H1 (cell line): Measurements from ENCODE around the gene FAM98C. TPM values are rescaled to one million over a fixed set of nuclear protein-coding genes. Genes with fewer than 3 reads are reported as not detected.
"Not testable (repeated sequence)": the region's sequence is repeated elsewhere in the genome, so short reads cannot be mapped to it uniquely, and the experiment has no call there.

Source experiments
- CTCF ChIA-PET: fragments of 300-600 bp; sonication (Branson Sonifier 250); formaldehyde crosslinking; loops from one replicate; lab custom pipeline; 2021; ENCODE audit not compliant: partially characterized antibody; lab: Charles Lee
- POLR2A ChIA-PET: fragments of 300-600 bp; sonication (Branson Sonifier 250); formaldehyde crosslinking; loops from one replicate; lab custom pipeline; 2021; ENCODE audit warnings: inconsistent platforms; ENCODE audit not compliant: partially characterized antibody; lab: Charles Lee
- DNase-seq, 2 experiments: peaks; one replicate each; pipeline versions ENCODE4 v3.0.0 to v3.0.0-alpha.2; 2010 to 2022; ENCODE audit warnings: low spot score in 2 of 2, low read depth in 1 of 2, mixed read lengths in 1 of 2
- FAIRE-seq: peaks from 2 replicates; lab custom pipeline; 2011; peaks lifted over from hg19 to GRCh38; lab: Jason Lieb, UNC
- H2AFZ ChIP-seq: 2 replicates; pipeline ENCODE4 v1.8.1; 2012; ENCODE audit warnings: low read length, inconsistent platforms
- H2AK5ac ChIP-seq: 2 replicates; pipeline ENCODE4 v1.6.1; 2013; ENCODE audit warnings: low read depth, low read length
- H2BK120ac ChIP-seq: replicated peaks from 2 replicates; pipeline ENCODE3; 2013; ENCODE audit warnings: low read depth, low read length, inconsistent platforms
- H2BK12ac ChIP-seq: 2 replicates; pipeline ENCODE4 v1.6.1; 2013; ENCODE audit warnings: low read depth, low read length
- H2BK15ac ChIP-seq: 2 replicates; pipeline ENCODE4 v1.6.1; 2013; ENCODE audit warnings: low read length
- H2BK20ac ChIP-seq: 2 replicates; pipeline ENCODE4 v1.6.1; 2013; ENCODE audit warnings: low read length
- H2BK5ac ChIP-seq: 2 replicates; pipeline ENCODE4 v1.6.1; 2013; ENCODE audit warnings: low read depth, low read length
- H3K14ac ChIP-seq: 2 replicates; pipeline ENCODE4 v1.6.1; 2013; ENCODE audit warnings: inconsistent platforms; ENCODE audit not compliant: insufficient read length
- H3K18ac ChIP-seq: 2 replicates; pipeline ENCODE4 v1.6.1; 2013; ENCODE audit warnings: low read length; ENCODE audit errors: extremely low read depth
- H3K23ac ChIP-seq: 2 replicates; pipeline ENCODE4 v1.6.1; 2013; ENCODE audit warnings: inconsistent platforms; ENCODE audit not compliant: insufficient read length
- H3K23me2 ChIP-seq: 2 replicates; pipeline ENCODE4 v1.6.1; 2013; ENCODE audit warnings: low read depth, low read length
- H3K27ac ChIP-seq: 2 replicates; pipeline ENCODE4 v1.6.1; 2011; ENCODE audit warnings: low read depth, low read length, inconsistent platforms
- H3K27me3 ChIP-seq, 4 experiments: replicated peaks in 1 of 4; 1 replicate in 1 of 4; 2 replicates in 3 of 4; pipeline versions ENCODE4 v1.6.1 to v1.8.1; 2011 to 2013; ENCODE audit warnings: low read length in 3 of 4, mild to moderate bottlenecking in 3 of 4, inconsistent platforms in 2 of 4, mixed read lengths in 2 of 4, moderate library complexity in 1 of 4; ENCODE audit not compliant: control insufficient read depth in 3 of 4, insufficient read depth in 3 of 4; ENCODE audit errors: extremely low read depth in 1 of 4
- H3K36me3 ChIP-seq, 4 experiments: 2 replicates each; pipeline versions ENCODE4 v1.6.1 to v1.8.1; 2011 to 2013; ENCODE audit warnings: mild to moderate bottlenecking in 4 of 4, low read length in 3 of 4, moderate library complexity in 2 of 4, control low read depth in 1 of 4, inconsistent platforms in 1 of 4; ENCODE audit not compliant: insufficient read depth in 4 of 4, control insufficient read depth in 2 of 4
- H3K4ac ChIP-seq: replicated peaks from 2 replicates; pipeline ENCODE3; 2013; ENCODE audit warnings: low read length, low read depth, mixed read lengths, inconsistent platforms; ENCODE audit not compliant: insufficient read length
- H3K4me1 ChIP-seq, 4 experiments: replicated peaks in 1 of 4; 1 replicate in 1 of 4; 2 replicates in 3 of 4; pipeline versions ENCODE4 v1.6.1 to v1.8.1; 2011 to 2013; ENCODE audit warnings: low read length in 3 of 4, inconsistent platforms in 2 of 4, mixed read lengths in 1 of 4; ENCODE audit not compliant: insufficient read depth in 4 of 4, control insufficient read depth in 3 of 4
- H3K4me2 ChIP-seq, 2 experiments: 2 replicates each; pipeline versions ENCODE4 v1.6.1 to v1.8.1; 2011 to 2013; ENCODE audit warnings: low read depth in 2 of 2, low read length in 2 of 2, control low read depth in 1 of 2, inconsistent platforms in 1 of 2, mild to moderate bottlenecking in 1 of 2; ENCODE audit not compliant: insufficient read depth in 1 of 2
- H3K4me3 ChIP-seq, 4 experiments: fragments of 200-600, 300-600 bp in 1 of 4; sonication (generic), shearing (Covaris generic), sonication (Bioruptor Twin) in 1 of 4; 2 replicates each; pipeline versions ENCODE4 v1.5.1 to v1.8.1; 2011 to 2016; ENCODE audit warnings: low read length in 4 of 4, low read depth in 3 of 4, control low read depth in 2 of 4, inconsistent platforms in 2 of 4, mild to moderate bottlenecking in 2 of 4, mixed read lengths in 1 of 4, moderate library complexity in 1 of 4; ENCODE audit not compliant: insufficient read depth in 2 of 4; ENCODE audit errors: extremely low read depth in 1 of 4
- H3K56ac ChIP-seq: replicated peaks from 2 replicates; pipeline ENCODE3; 2013; ENCODE audit warnings: low read depth, mild to moderate bottlenecking, mixed read lengths, low read length, inconsistent platforms; ENCODE audit not compliant: insufficient read length
- H3K79me1 ChIP-seq: 2 replicates; pipeline ENCODE4 v1.6.1; 2013; ENCODE audit warnings: low read depth, low read length, control low read depth
- H3K79me2 ChIP-seq, 2 experiments: 2 replicates each; pipeline versions ENCODE4 v1.6.1 to v1.8.1; 2012 to 2013; ENCODE audit warnings: low read length in 2 of 2, mild to moderate bottlenecking in 2 of 2, inconsistent platforms in 1 of 2; ENCODE audit not compliant: insufficient read depth in 2 of 2, control insufficient read depth in 1 of 2
- H3K9ac ChIP-seq, 4 experiments: replicated peaks in 1 of 4; 1 replicate in 1 of 4; 2 replicates in 3 of 4; pipeline versions ENCODE4 v1.6.1 to v1.8.1; 2011 to 2013; ENCODE audit warnings: low read depth in 3 of 4, low read length in 3 of 4, control low read depth in 2 of 4, mild to moderate bottlenecking in 2 of 4, moderate library complexity in 2 of 4, inconsistent platforms in 1 of 4; ENCODE audit errors: extremely low read depth in 1 of 4
- H3K9me3 ChIP-seq, 2 experiments: 2 replicates each; pipeline versions ENCODE4 v1.6.1 to v1.8.1; 2012 to 2013; ENCODE audit warnings: mild to moderate bottlenecking in 2 of 2, moderate library complexity in 2 of 2, control low read depth in 1 of 2, inconsistent platforms in 1 of 2, low read depth in 1 of 2, low read length in 1 of 2, mixed read lengths in 1 of 2; ENCODE audit not compliant: insufficient read depth in 2 of 2
- H4K20me1 ChIP-seq, 2 experiments: replicated peaks in 1 of 2; 2 replicates each; pipeline versions ENCODE3 to v1.8.1; 2011 to 2013; ENCODE audit warnings: inconsistent platforms in 2 of 2, low read length in 2 of 2, mild to moderate bottlenecking in 1 of 2; ENCODE audit not compliant: insufficient read depth in 2 of 2, control insufficient read depth in 1 of 2
- H4K5ac ChIP-seq: 2 replicates; pipeline ENCODE4 v1.6.1; 2013; ENCODE audit warnings: low read length, low read depth, mixed read lengths, inconsistent platforms; ENCODE audit not compliant: insufficient read length
- H4K8ac ChIP-seq: 2 replicates; pipeline ENCODE4 v1.8.0; 2013; ENCODE audit warnings: mild to moderate bottlenecking, moderate library complexity, low read length, inconsistent platforms; ENCODE audit not compliant: insufficient read depth; ENCODE audit errors: extremely low read depth
- H4K91ac ChIP-seq: replicated peaks from 2 replicates; pipeline ENCODE3; 2013; ENCODE audit warnings: low read length, mixed read lengths, inconsistent platforms; ENCODE audit not compliant: insufficient read length
- WGBS, 2 experiments: shearing (Covaris generic) in 1 of 2; methylation state at CpG; one replicate each; pipeline versions ENCODE4 v1.1.6 to v1.1.7; 2013 to 2015; ENCODE audit warnings: low lambda C conversion rate in 2 of 2, mixed read lengths in 2 of 2, inconsistent platforms in 1 of 2, low coverage in 1 of 2, missing lambda C conversion rate in 1 of 2; ENCODE audit not compliant: insufficient replicate concordance in 2 of 2, insufficient coverage in 1 of 2, insufficient read length in 1 of 2; ENCODE audit errors: extremely low coverage in 1 of 2, missing lambda C conversion rate in 1 of 2; 5-methylcytosine and 5-hydroxymethylcytosine counted together
- polyA plus RNA-seq, 7 experiments: library from polyadenylated mRNA; depleted of rRNA in 3 of 7; stranded (reverse) in 5 of 7; unstranded in 2 of 7; fragments of >200 nt in 5 of 7; fragments of 200-250 nt in 2 of 7; gene quantifications; 1 replicate in 5 of 7; 2 replicates in 1 of 7; 4 replicates in 1 of 7; pipeline versions ENCODE4 v1.2.1 to v1.2.3, GENCODE V29; 2011 to 2013; ENCODE audit warnings: missing spikeins in 2 of 7, mixed read lengths in 2 of 7
- total RNA-seq: library from RNA; stranded (reverse); fragmentation: NEBNext Ultra II Directional; extraction: Animal tissue kit (Norgen Biotek cat#: 25700); gene quantifications from 2 replicates; pipeline ENCODE4 v1.2.1, GENCODE V29; 2021

The FAM98C gene
- total and polyA plus RNA-seq, 2 of the 8 experiments (the other 6 are each of a cell fraction or from before 2014, with no cell fraction given) = 6.1 to 9.4 TPM

DNA sequence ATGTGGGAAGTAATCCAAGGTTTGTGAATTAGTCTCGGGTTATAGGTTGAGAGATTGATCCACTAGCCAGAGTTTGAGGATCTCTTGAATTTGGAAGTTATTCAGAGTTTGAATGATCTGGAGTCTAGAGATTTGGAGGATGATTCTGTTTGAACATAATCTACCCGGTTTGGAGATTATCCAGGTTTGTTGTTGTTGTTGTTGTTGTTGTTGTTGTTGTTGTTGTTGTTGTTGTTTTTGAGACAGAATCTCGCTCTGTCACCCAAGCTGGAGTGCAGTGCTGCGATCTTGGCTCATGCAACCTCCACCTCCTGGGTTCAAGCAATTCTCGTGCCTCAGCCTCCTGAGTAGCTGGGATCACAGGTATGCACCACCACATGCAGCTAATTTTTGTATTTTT lies 9.0 kb downstream of the FAM98C start:
- CTCF ChIA-PET = interaction anchor here (0.9 to 5.7 kb wide), 4 partner anchors 9 to 270 kb away, joined by 3 to 32 read pairs (median 4); partner anchors contain the start of gene FAM98C
- not testable (repeated sequence) for H3K4ac ChIP-seq
- POLR2A ChIA-PET = interaction anchor here (0.6 to 1.1 kb wide), 5 partner anchors 10 to 80 kb away, joined by 3 to 4 read pairs (median 3); partner anchors contain the start of genes GGN and SPRED3

More for the DNA sequence above, 9.0 kb downstream of the FAM98C start:
- H2BK5ac ChIP-seq, H3K4me2 ChIP-seq, H4K91ac ChIP-seq, H3K79me2 ChIP-seq, H3K9ac ChIP-seq, H3K9me3 ChIP-seq, H3K18ac ChIP-seq, H4K20me1 ChIP-seq, H2AK5ac ChIP-seq, H3K56ac ChIP-seq, H3K14ac ChIP-seq, H3K27ac ChIP-seq, H3K27me3 ChIP-seq, H2BK12ac ChIP-seq, H3K79me1 ChIP-seq, H4K8ac ChIP-seq, H3K23me2 ChIP-seq, H4K5ac ChIP-seq, H3K4me3 ChIP-seq, DNase-seq, H3K4me1 ChIP-seq, H2BK120ac ChIP-seq, H2BK20ac ChIP-seq, FAIRE-seq, H3K36me3 ChIP-seq, H3K23ac ChIP-seq, H2BK15ac ChIP-seq, H2AFZ ChIP-seq: not testable (repeated sequence)
- WGBS, 2 experiments = 92% methylated on average over 5 of the region's 5 CpGs; no CpG with 5 or more reads in 1 of the 2 experiments
